Mesenchymal stem cell (in vitro differentiated cells and primary cell): Measurements from ENCODE around the gene CAPRIN2.

ENCODE experiments used
- DNase-seq: peaks from one replicate; pipeline ENCODE4 v3.0.0-alpha.2; 2013
- H2AFZ ChIP-seq: one replicate; pipeline ENCODE4 v1.6.1; 2013; ENCODE audit warnings: low read depth, mild to moderate bottlenecking, control low read depth, inconsistent platforms, low read length, moderate library complexity
- H2AK5ac ChIP-seq: 2 replicates; pipeline ENCODE4 v1.6.1; 2013; ENCODE audit warnings: low read length, moderate library complexity, mild to moderate bottlenecking, inconsistent platforms; ENCODE audit not compliant: severe bottlenecking
- H2BK120ac ChIP-seq: one replicate; pipeline ENCODE4 v1.6.1; 2013; ENCODE audit warnings: low read depth, mild to moderate bottlenecking, inconsistent platforms, low read length, moderate library complexity
- H2BK12ac ChIP-seq, 2 experiments: one replicate each; pipeline ENCODE4 v1.6.1; 2013; ENCODE audit warnings: inconsistent platforms in 2 of 2, low read length in 2 of 2, mild to moderate bottlenecking in 2 of 2, moderate library complexity in 2 of 2, control low read depth in 1 of 2
- H2BK15ac ChIP-seq: one replicate; pipeline ENCODE4 v1.6.1; 2013; ENCODE audit warnings: mild to moderate bottlenecking, low read depth, inconsistent platforms; ENCODE audit not compliant: poor library complexity, severe bottlenecking
- H2BK5ac ChIP-seq: 2 replicates; pipeline ENCODE4 v1.6.1; 2013; ENCODE audit warnings: low read depth, mild to moderate bottlenecking, low read length, control low read depth, inconsistent platforms; ENCODE audit not compliant: poor library complexity, severe bottlenecking
- H3K14ac ChIP-seq, 2 experiments: one replicate each; pipeline ENCODE4 v1.6.1; 2013; ENCODE audit warnings: inconsistent platforms in 2 of 2, low read length in 2 of 2, control low read depth in 1 of 2, mild to moderate bottlenecking in 1 of 2, moderate library complexity in 1 of 2
- H3K18ac ChIP-seq, 2 experiments: one replicate each; pipeline ENCODE4 v1.6.1; 2013; ENCODE audit warnings: inconsistent platforms in 2 of 2, low read length in 2 of 2, control low read depth in 1 of 2, low read depth in 1 of 2, mild to moderate bottlenecking in 1 of 2
- H3K23ac ChIP-seq, 2 experiments: one replicate each; pipeline ENCODE4 v1.6.1; 2013; ENCODE audit warnings: inconsistent platforms in 2 of 2, low read length in 2 of 2, mild to moderate bottlenecking in 2 of 2, moderate library complexity in 2 of 2, control low read depth in 1 of 2
- H3K27ac ChIP-seq: 2 replicates; pipeline ENCODE4 v1.5.1; 2013; ENCODE audit warnings: mild to moderate bottlenecking, moderate library complexity, low read length, control low read depth, inconsistent platforms; ENCODE audit not compliant: poor library complexity, severe bottlenecking
- H3K27me3 ChIP-seq, 2 experiments: 2 replicates each; pipeline versions ENCODE4 v1.6.1 to v1.7.0; 2013; ENCODE audit warnings: low read length in 2 of 2, mild to moderate bottlenecking in 2 of 2, moderate library complexity in 2 of 2, control low read depth in 1 of 2, inconsistent platforms in 1 of 2; ENCODE audit not compliant: control insufficient read depth in 1 of 2, insufficient read depth in 1 of 2
- H3K36me3 ChIP-seq, 2 experiments: 2 replicates each; pipeline versions ENCODE4 v1.6.1 to v1.7.0; 2013; ENCODE audit warnings: low read length in 2 of 2, control low read depth in 1 of 2, inconsistent platforms in 1 of 2, low read depth in 1 of 2, mild to moderate bottlenecking in 1 of 2; ENCODE audit not compliant: insufficient read depth in 2 of 2, control insufficient read depth in 1 of 2
- H3K4ac ChIP-seq, 2 experiments: one replicate each; pipeline ENCODE4 v1.6.1; 2013; ENCODE audit warnings: inconsistent platforms in 2 of 2, low read length in 2 of 2, mild to moderate bottlenecking in 2 of 2, moderate library complexity in 2 of 2, control low read depth in 1 of 2, low read depth in 1 of 2
- H3K4me1 ChIP-seq: 2 replicates; pipeline ENCODE4 v1.6.1; 2013; ENCODE audit warnings: low read depth, low read length, control low read depth; ENCODE audit not compliant: control insufficient read depth, insufficient read depth
- H3K4me2 ChIP-seq: 2 replicates; pipeline ENCODE4 v1.6.1; 2013; ENCODE audit warnings: low read length, mild to moderate bottlenecking, inconsistent platforms; ENCODE audit not compliant: poor library complexity, severe bottlenecking
- H3K4me3 ChIP-seq, 2 experiments: 2 replicates each; pipeline versions ENCODE4 v1.5.1 to v1.7.0; 2013; ENCODE audit warnings: low read length in 2 of 2, mild to moderate bottlenecking in 2 of 2, control low read depth in 1 of 2, low read depth in 1 of 2; ENCODE audit not compliant: insufficient read depth in 1 of 2
- H3K79me1 ChIP-seq: replicated peaks from 2 replicates; pipeline ENCODE4 v1.6.1; 2013; ENCODE audit warnings: mild to moderate bottlenecking, control low read depth, low read length, inconsistent platforms; ENCODE audit not compliant: poor library complexity, severe bottlenecking
- H3K9ac ChIP-seq: 2 replicates; pipeline ENCODE4 v1.7.0; 2013; ENCODE audit warnings: mild to moderate bottlenecking, low read length, moderate library complexity
- H3K9me3 ChIP-seq: 2 replicates; pipeline ENCODE4 v1.7.0; 2013; ENCODE audit warnings: mild to moderate bottlenecking, low read length; ENCODE audit not compliant: control insufficient read depth
- H4K8ac ChIP-seq: one replicate; pipeline ENCODE4 v1.6.1; 2013; ENCODE audit warnings: inconsistent platforms, mild to moderate bottlenecking, low read length, moderate library complexity
- H4K91ac ChIP-seq: one replicate; pipeline ENCODE4 v1.6.1; 2013; ENCODE audit warnings: mild to moderate bottlenecking, low read length, inconsistent platforms
- WGBS: methylation state at CpG from one replicate; pipeline ENCODE4 v1.1.7; 2013; ENCODE audit warnings: mixed read lengths; 5-methylcytosine and 5-hydroxymethylcytosine counted together

CAPRIN2 gene

DNA sequence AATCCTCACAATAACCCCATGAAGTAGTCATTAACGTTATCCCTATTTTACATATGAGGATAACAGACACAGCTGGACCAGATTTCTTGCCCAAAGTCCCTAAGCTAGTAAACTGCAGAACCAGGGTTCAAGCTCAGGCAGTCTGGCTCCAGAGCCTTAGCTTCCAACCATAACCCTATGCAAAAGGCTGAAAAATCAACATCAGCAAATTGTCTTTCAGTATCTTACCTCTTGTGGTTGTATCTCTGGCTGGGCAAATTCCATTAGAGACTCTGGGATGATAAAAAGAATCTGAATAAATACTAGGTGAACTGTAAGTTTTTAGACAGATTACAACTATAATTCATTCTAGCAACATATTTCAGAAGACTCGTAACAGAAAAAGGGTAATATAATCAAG lies 24.7 kb downstream of the CAPRIN2 start:
- Histone ChIP-seq H3K4me3 (no peak overlapping the region), H3K9me3 (no peaks in the 10 kb centered on the region), H4K8ac (no peak overlapping the region), H3K23ac (no peak overlapping the region), H2BK5ac (no peak overlapping the region), H3K4me1 (no peaks in the 10 kb centered on the region), H3K4ac (no peak overlapping the region), H3K36me3 (peaks cover 0 to 54% of the 10 kb centered on the region in 2 experiments), H3K14ac (no peak overlapping the region), H3K27me3 (no peaks in the 10 kb centered on the region), H2AFZ (no peak overlapping the region), H3K79me1 (peaks cover 7% of the 10 kb centered on the region), H2BK15ac (no peak overlapping the region), H3K27ac (no peak overlapping the region), H3K18ac (no peak overlapping the region), H4K91ac (no peak overlapping the region), H3K4me2 (no peak overlapping the region), H2BK12ac (no peak overlapping the region), H2BK120ac (no peak overlapping the region), H2AK5ac (no peak overlapping the region), H3K9ac (no peak overlapping the region)
- DNase-seq = no peak
- 100% methylated on average over 1 of the region's 2 CpGs for WGBS

DNA sequence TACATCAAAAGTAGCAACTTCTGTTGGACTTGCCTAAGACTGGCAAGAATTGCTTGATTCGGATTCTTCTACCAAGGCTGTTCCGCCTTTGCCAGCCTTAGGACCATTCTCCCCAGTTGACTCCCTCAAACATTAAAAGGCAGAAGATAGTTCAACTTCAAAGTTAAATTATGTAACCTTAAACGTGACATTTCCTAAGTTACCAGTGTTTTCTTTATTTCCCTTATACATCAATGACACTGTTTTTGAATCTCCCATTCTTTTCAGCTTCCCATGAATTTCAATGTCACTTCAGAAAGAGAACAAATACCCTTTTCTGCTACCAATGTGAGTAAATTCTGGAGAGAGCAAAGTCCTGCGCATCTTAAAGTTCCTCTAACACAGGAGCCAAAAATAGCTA lies 25.2 kb downstream of the CAPRIN2 start:
- Histone ChIP-seq H3K4ac (no peak overlapping the region), H4K91ac (no peak overlapping the region), H2AK5ac (no peak overlapping the region), H3K9me3 (no peaks in the 10 kb centered on the region), H4K8ac (no peak overlapping the region), H2BK15ac (no peak overlapping the region), H3K27me3 (no peaks in the 10 kb centered on the region), H2BK5ac (no peak overlapping the region), H3K23ac (no peak overlapping the region), H3K36me3 (peaks cover 0 to 51% of the 10 kb centered on the region in 2 experiments), H3K4me1 (peaks cover under 1% of the 10 kb centered on the region), H3K79me1 (peaks cover 6% of the 10 kb centered on the region), H2BK120ac (no peak overlapping the region), H2BK12ac (no peak overlapping the region), H3K4me2 (no peak overlapping the region), H3K14ac (no peak overlapping the region), H2AFZ (no peak overlapping the region), H3K18ac (no peak overlapping the region), H3K9ac (no peak overlapping the region), H3K27ac (no peak overlapping the region), H3K4me3 (no peak overlapping the region)
- no peak for DNase-seq
- WGBS = 97% methylated on average over 4 of the region's 4 CpGs

DNA sequence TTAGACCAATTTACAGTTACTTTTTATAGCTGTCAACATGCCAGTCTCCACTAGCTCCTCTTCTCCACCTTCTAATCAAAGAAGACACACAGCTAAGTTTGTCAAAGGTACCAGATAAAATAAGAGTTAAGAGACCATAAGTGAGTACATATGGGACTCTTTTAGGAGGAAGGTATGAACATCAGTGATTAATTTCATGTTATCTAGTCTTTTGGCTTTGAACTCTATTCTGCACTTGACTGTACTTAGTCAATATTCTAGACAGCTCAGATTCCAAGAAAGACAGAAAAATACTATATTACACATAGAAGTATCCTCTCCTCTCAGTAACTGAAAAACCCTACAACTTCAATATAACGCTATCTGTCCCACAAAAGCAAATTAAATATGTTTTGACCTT lies 28.1 kb downstream of the CAPRIN2 start:
- H4K8ac ChIP-seq = no peak overlapping the region
- H3K4ac ChIP-seq = no peak overlapping the region
- no peak overlapping the region for H2BK15ac ChIP-seq
- H3K4me1 ChIP-seq = peaks cover 1% of the 10 kb centered on the region
- no peak overlapping the region for H2BK120ac ChIP-seq
- no peak overlapping the region for H3K4me3 ChIP-seq
- no peak overlapping the region for H4K91ac ChIP-seq
- H3K9ac ChIP-seq = no peak overlapping the region
- H2BK12ac ChIP-seq = no peak overlapping the region
- H3K27me3 ChIP-seq = no peaks in the 10 kb centered on the region
- no peak for DNase-seq
- peaks cover 0 to 62% of the 10 kb centered on the region in 2 experiments for H3K36me3 ChIP-seq
- no peak overlapping the region for H3K18ac ChIP-seq
- H3K4me2 ChIP-seq = no peak overlapping the region
- 100% methylated on average over 1 of the region's 1 CpG for WGBS
- H2BK5ac ChIP-seq = no peak overlapping the region
- H3K27ac ChIP-seq = no peak overlapping the region
- no peak overlapping the region for H3K14ac ChIP-seq
- H3K79me1 ChIP-seq = peaks cover 6% of the 10 kb centered on the region
- no peak overlapping the region for H2AFZ ChIP-seq
- H3K23ac ChIP-seq = no peak overlapping the region
- H2AK5ac ChIP-seq = no peak overlapping the region
- H3K9me3 ChIP-seq = no peaks in the 10 kb centered on the region

DNA sequence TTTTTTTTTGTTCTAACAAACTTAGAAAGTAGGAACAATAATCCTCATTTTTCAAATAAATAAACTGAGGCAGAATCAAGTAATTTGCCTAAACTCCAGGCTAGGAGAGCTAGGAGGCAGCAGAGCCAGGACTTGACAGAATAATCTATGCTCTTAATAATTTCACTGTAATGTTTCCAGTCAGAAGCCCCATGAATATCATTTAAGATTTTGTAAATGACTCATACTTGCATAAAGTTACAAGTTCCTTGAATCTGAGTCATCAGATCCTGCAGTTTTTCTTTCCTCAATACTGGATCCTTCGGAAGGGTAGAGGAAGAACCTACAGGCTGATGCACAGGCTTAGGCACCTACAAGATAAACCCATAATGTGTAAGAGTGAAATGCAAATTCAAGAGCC lies 29.0 kb downstream of the CAPRIN2 start:
- H2AK5ac ChIP-seq = no peak overlapping the region
- no CpG with 5 or more reads among the region's 1 CpG for WGBS
- H2BK15ac ChIP-seq = no peak overlapping the region
- H3K79me1 ChIP-seq = peaks cover 6% of the 10 kb centered on the region
- peak overlapping the region; percentile 47 for H3K27ac ChIP-seq
- peak; percentile 73 for DNase-seq
- H3K4ac ChIP-seq = no peak overlapping the region
- no peak overlapping the region for H2AFZ ChIP-seq
- no peak overlapping the region for H4K91ac ChIP-seq
- H3K27me3 ChIP-seq = no peaks in the 10 kb centered on the region
- peak overlapping the region; percentile 64 for H3K9ac ChIP-seq
- H3K4me1 ChIP-seq = peaks cover 1% of the 10 kb centered on the region
- H4K8ac ChIP-seq = no peak overlapping the region
- no peak overlapping the region for H3K4me2 ChIP-seq
- peaks cover 0 to 63% of the 10 kb centered on the region in 2 experiments for H3K36me3 ChIP-seq
- no peak overlapping the region for H2BK12ac ChIP-seq
- no peak overlapping the region for H3K23ac ChIP-seq
- no peak overlapping the region for H2BK120ac ChIP-seq
- H3K4me3 ChIP-seq = peak overlapping the region in 1 of 2 experiments; percentile 13
- no peak overlapping the region for H3K18ac ChIP-seq
- no peak overlapping the region for H2BK5ac ChIP-seq
- H3K14ac ChIP-seq = no peak overlapping the region
- H3K9me3 ChIP-seq = no peaks in the 10 kb centered on the region
